Thyroid gland (tissue), 4 donors: ENCODE results near the gene NAT9.

Experiments
- POLR2A ChIP-seq, 2 donors: fragments of 450-650 bp; IDR thresholded peaks; one replicate each; pipeline ENCODE4 v1.6.1; 2017; ENCODE audit warnings: antibody characterized with exemption in 2 of 2, mild to moderate bottlenecking in 2 of 2, moderate library complexity in 1 of 2
- TF ChIP-seq, protein P1 (sequence below), 6 experiments: fragments of 200-600 bp in 3 of 6; fragments of 450-650 bp in 3 of 6; sonication (generic) in 3 of 6; IDR thresholded peaks; one replicate each; pipeline ENCODE4 v1.5.1; 2016 to 2019; ENCODE audit warnings: antibody characterized with exemption in 6 of 6, mild to moderate bottlenecking in 2 of 6, inconsistent platforms in 1 of 6, moderate library complexity in 1 of 6

DNA sequence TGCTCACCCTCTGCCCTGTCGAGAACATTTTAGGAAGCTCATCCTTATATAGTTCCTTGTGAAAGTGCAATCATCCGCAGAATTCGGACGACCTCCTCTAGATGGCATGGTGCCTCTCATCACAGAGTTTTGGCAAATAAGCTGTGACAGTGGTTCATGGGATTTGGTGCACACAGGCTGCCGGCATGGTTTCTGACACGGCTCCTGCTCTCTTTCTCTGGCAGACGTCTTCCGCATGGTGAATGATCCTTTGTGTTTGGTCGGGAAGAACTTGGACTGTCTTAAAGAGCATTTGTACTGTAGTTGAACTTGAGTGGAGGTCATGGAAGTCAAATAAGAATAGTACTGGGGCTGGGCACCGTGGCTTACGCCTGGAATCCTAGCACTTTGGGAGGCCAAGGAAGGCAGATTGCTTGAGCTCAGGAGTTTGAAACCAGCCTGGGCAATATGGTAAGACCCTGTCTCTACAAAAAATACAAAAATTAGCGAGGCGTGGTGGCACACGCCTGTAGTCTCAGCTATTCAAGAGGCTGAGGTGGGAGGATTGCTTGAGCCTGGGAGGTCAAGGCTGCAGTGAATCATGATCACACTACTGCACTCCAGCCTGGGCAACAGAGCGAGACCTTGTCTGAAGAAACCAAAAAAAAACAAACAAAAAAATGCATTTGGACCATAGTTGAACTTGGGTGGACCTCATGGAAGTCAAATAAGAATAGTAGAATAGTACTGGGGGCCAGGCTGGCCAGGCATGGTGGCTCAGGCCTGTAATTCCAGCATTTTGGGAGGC, 34.7 kb upstream of the NAT9 start:
- TF ChIP-seq, protein P1, sequence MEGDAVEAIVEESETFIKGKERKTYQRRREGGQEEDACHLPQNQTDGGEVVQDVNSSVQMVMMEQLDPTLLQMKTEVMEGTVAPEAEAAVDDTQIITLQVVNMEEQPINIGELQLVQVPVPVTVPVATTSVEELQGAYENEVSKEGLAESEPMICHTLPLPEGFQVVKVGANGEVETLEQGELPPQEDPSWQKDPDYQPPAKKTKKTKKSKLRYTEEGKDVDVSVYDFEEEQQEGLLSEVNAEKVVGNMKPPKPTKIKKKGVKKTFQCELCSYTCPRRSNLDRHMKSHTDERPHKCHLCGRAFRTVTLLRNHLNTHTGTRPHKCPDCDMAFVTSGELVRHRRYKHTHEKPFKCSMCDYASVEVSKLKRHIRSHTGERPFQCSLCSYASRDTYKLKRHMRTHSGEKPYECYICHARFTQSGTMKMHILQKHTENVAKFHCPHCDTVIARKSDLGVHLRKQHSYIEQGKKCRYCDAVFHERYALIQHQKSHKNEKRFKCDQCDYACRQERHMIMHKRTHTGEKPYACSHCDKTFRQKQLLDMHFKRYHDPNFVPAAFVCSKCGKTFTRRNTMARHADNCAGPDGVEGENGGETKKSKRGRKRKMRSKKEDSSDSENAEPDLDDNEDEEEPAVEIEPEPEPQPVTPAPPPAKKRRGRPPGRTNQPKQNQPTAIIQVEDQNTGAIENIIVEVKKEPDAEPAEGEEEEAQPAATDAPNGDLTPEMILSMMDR (IDR thresholded peaks at IDR 0.05) = no peak
- TF ChIP-seq POLR2A (IDR thresholded peaks at IDR 0.05) = no peak
